LoVo (cell line): ENCODE data around the gene GPX1.
"Not testable (repeated sequence)": the region's sequence is repeated elsewhere in the genome, so short reads cannot be mapped to it uniquely, and the experiment has no call there.

Experiments used
- DNase-seq: peaks from one replicate; pipeline ENCODE4 v3.0.0-alpha.2; 2016; ENCODE audit warnings: low spot score

GPX1 gene

DNA sequence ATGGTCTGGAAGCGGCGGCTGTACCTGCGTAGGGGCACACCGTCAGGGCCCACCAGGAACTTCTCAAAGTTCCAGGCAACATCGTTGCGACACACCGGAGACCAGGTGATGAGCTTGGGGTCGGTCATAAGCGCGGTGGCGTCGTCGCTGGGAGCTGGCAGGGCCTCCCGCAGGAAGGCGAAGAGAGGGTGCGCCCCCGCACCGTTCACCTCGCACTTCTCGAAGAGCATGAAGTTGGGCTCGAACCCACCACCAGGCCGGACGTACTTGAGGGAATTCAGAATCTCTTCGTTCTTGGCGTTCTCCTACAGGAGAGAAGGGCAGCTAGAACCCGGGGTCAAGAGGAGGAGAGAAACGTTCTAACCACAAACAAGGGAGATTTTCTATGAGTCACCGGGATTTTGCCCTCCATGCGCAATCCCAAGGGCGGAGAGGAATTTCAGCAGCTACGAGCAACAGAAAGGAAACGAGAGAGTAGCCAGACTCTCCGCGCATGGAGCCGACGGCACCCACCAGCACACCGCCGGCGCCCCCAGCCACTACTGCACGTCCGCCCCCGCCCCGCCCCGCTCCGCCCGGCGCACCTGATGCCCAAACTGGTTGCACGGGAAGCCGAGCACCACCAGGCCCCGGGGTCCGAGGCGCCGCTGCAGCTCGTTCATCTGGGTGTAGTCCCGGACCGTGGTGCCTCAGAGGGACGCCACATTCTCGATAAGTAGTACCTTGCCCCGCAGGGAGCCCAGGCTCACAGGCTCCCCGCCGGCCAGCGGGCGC lies 523 bp downstream of the GPX1 start:
- peak; percentile 49 for DNase-seq

DNA sequence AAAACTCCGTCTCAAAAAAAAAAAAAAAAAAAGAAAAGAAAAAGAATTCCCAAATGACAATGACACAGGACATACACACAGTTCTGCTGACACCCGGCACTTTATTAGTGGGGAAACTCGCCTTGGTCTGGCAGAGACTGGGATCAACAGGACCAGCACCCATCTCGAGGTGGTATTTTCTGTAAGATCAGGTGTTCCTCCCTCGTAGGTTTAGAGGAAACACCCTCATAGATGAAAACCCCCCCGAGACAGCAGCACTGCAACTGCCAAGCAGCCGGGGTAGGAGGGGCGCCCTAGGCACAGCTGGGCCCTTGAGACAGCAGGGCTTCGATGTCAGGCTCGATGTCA lies 1.1 kb downstream of the GPX1 start:
- DNase-seq, result not testable (repeated sequence)

DNA sequence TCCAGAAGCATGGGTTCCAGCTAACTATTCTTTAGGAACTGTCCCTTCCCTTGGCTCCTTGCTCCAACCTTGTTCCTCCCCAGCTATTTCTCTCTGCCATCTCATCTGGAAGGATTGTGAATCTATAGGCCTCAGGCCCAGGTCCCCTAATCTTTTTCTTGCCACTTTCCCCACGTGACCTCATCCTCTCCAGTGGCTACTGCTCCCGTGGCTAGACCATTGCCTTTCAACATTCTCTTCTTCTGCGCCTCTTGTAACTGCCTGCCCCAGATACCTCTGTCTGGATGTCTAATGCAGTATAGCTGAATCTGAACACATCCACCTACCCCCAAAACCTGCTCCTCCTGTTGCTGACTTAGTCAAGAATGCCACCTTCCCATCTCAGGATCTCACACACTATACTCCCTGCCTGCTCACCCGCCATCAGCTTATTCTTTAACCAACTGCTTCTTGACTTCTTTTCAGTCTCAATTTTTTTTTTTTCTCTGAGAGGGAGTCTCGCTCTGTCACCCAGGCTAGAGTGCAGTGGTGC lies 5.2 kb downstream of the GPX1 start:
- DNase-seq, result no peak

DNA sequence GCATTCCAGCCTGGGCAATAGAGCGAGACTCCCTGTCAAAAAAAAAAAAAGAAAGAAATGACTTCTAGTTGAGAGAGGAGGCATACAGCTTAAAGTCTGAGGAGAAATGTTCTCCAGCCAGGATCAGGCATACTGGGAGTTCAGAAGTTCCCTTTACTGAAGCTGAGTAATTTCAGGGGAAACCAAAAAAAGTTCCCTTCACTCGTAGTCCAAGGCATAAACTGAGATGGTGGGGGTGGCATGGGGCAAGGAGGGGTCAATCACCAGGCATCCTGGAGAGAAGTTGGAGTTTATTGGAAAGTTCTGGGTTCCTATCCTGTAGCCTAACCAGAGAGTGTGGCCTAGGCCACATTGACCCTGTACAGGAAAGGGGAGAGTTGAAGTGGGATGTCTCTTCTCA lies 5.9 kb downstream of the GPX1 start:
- no peak for DNase-seq

DNA sequence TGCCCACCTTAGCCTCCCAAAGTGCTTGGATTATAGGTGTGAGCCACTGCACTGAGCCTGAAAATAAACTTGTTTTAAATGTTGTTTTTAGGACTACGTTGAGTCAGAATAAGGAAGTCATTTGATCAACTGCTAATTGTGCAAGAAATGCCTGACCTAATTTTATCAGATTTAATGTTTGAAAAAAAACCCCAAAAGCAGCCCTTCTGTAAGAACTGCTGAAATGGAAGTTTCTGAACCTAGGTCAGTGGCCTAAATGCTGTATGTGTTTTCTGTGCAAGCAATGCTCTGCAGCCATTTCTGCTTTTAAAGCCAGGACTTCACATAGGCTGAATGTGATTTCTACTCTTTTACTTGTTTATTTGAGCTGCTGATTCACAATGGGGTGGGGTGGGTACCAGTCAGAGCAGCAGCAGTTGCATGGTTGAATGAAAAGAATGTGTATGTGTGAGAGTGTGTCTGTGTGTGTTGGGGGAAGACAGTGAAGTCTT lies 6.6 kb downstream of the GPX1 start:
- peak; percentile 20 for DNase-seq

DNA sequence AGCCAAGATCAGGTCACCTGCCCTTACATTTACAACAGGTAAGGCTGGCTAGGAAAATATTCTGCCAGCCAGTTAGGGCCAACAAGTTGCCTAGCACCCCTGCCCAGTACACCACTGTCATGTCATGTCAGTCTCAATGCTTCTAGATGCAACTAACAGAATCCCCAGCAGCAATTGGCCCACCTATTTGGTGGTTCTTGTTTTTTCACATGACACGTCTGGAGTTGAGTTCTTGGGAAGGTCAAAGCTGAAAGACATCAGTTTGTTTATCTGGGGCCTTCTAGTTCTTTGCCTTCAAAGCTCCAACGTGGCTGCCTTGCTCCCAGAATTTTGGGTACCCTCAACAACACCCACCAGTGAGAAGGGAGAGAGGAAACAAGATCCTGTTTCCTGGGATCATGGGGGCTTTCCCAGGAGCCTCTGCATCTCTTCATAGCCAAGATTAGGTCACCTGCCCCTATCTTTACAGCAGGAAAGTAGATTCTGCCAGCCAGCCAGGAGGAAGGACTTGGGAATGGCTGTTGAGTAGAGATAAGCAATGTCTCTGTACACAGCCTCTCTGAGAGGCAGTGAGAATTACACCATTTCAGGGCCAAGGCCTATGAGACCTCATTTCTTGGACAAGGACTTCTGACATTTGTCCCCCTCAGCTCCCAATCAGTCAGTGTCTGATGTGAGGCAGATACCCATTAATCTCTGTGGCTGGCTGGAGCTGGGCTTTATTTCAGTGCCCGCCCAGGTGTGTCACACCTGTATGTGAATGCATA lies 8.6 kb downstream of the GPX1 start:
- no peak for DNase-seq

DNA sequence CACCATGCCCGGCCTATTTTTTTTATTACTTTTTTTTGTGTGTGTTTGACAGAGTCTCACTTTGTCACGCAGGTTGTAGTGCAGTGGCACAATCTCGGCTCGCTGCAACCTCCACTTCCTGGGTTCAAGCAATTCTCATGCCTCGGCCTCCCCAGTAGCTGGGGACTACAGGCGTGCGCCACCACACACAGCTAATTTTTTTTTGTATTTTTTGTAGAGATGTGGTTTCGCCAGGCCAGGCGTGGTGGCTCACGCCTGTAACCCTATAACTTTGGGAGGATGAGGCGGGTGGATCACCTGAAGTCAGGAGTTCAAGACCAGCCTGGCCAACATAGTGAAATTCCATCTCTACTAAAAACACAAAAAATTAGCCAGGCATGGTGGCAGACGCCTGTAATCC lies 9.8 kb downstream of the GPX1 start:
- not testable (repeated sequence) for DNase-seq

DNA sequence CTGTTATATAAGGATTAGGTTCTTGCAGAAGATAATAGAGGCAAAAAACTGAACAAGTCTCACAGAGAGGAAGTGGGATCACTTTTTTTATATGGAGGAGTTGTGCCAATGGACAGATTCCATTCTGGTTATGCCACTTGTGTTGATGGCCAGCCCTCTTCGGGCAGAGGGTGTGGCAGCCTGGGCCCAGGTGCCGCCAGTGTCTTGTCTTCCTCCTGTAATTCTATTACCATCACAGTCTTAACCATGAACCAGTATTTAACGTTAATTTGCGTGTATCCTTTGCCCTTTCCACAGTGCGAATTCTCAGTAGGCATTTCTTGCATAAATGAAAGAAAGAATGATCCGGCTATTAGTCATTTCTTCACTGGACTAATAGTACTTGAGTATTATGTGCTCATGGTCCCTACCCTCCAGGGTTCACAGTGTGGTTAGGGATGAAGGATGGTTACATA lies 11.3 kb downstream of the GPX1 start:
- peak; percentile 34 for DNase-seq

DNA sequence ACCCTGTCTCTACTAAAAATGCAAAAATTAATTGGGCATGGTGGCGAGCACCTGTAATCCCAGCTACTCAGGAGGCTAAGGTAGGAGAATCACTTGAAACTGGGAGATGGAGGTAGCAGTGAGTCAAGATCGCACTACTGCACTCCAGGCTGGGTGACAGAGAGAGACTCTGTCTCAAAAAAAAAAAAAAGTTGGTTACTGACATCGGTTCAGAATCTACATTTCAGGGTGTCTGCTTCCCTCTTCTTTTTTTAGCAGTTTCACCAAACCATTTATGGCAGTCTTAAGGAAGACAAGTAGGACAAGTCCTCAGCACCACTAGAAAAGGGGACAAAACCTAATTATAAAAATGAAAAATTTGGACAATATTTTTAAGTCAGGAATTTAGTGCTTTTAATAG lies 15.0 kb downstream of the GPX1 start:
- no peak for DNase-seq

DNA sequence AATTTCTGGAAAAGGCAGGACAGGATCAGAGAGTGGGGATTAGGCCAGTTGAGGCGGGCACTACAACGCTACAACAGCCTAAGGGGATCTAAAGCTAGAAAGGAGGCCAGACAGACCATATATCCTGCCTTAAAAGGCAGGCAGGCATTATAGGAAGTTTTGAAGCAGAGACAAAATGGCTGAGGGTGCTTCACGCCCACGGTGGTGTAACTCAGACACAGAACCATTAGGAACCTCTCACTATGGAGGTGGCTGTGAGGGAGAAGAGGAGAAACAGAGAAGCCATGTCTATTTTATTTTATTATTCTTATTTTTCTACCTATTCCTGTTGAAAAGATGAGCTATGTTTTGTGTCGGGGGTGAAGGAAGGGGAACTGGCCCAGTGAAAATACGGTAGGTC lies 16.2 kb downstream of the GPX1 start:
- no peak for DNase-seq

DNA sequence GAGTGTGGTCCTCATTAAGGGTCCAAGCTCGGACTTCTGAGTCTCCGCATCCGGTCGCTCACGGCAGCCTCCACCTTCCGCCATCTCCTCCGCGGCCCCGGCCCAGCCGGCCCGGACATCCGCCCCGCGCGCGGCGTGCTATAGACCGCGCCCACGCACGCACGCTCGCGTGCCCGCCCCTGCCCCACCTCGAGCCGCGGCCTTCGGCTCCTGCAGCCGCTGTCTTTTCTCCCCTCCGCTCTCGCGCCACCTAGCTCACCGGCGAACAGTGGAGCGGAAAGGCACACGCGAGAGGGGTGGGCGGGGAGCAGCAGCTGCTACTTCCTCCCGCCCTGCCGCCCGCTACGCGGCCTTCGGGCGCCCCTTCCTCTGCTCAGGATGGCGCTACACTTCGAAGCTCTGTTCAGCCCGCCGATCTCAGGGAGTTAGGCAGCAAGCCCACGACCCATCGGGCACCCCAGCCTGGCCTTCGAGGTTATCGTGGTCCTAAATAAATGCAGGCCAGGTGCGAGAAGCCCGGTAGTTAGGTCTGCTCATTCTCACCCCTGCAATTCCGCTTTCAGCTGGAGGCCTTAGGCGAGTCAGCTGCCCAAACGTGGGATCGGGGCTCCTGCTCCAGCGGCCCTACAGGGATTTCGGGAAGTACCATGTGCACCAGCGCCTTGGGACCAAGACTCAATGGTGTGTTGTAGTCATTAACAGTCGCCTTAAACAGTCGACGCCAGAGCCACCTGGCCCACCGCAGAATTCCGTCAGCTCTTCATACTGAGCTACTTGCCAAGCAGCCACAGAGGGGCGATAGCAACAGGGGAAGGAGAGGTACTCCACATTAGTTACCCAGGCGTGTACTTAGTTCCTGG lies 18.0 kb downstream of the GPX1 start, which contains the start of gene USP4:
Gene USP4, minus strand, starts transcription at position 113 of the 860 bp plus-strand sequence. Its CDS starts 29 bp downstream, at position 84.
- DNase-seq, result peak; percentile 90

DNA sequence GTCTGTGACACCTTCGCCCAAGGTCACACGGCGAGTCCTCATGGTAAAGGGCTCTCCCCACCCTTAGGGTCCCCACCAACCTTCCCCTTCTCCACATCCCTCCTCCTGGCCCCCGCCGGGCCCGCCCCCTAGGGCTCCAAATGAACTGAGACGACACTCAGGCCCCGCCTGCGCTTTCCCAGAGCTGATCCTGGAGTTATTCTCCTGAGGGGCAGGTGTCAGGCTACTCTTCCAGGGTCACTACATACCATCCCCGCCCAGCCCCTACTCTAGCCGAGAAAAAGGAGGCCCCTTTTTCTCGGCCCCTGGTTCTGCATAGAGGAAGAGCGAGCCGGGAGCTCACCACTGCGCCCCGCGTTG lies 18.6 kb downstream of the GPX1 start:
- DNase-seq, result no peak

DNA sequence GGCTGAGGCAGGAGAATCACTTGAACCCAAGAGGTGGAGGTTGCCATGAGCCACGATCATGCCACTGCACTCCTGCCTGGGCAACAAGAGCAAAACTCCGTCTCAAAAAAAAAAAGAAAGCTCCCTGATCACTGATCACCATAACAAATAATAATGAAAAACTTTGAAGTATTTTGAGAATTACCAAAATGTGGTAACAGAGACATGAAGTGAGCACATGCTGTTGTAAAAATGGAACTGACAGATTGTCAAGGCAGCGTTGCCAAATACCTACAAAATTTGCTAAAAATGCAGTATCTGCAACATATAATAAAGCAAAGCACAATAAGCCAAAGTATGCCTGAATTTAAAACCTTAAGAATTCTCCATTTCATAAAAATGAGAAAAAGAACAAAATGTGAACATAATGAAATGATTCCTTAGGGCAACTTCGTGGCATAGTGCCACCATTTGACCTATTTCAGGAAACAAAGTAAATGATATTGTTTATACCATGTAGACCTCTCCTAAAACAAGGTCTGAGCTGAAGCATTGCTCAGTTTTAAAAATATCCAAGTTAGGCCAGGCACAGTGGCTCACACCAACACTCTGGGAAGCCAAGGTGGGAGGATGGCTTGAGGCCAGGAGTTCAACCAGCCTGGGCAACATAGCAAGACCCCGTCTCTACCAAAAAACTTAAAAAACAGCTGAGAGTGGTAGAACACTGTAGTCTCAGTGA lies 24.1 kb downstream of the GPX1 start:
- no peak for DNase-seq

DNA sequence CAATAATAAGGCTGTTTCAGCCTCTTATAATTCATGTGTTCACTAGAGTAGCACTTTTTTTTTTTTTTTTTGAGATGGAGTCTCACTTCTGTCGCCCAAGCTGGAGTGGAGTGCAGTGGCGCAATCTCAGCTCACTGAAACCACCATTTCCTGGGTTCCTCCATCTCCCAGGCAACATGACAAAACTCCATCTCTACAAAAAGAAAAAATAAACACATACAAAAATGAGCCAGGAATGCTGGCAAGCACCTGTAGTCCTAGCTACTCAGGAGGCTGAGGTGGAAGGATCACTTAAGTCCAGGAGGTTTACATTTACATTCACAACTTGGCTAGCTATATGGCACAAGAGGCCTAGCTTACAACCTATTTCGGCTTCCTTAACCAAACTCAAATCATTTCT lies 25.1 kb downstream of the GPX1 start:
- DNase-seq, result no peak

DNA sequence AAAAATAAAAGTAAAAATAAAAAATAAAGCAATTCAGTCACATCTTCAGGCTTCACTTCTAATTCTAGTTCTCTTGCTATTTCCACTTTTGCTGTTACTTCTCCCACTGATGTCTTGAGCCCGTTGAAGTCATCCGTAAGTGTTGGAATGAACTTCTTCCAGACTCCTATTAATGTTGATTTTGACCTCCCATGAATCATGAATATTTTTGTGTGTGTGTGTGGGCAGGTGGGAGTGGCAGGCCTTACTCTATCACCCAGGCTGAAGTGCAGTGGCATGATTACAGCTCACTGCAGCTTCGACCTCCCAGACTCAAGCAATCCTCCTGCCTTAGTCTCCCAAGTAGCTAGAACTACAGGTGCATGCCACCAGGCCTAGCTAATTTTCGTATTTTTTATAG lies 29.0 kb downstream of the GPX1 start:
- DNase-seq, result no peak

DNA sequence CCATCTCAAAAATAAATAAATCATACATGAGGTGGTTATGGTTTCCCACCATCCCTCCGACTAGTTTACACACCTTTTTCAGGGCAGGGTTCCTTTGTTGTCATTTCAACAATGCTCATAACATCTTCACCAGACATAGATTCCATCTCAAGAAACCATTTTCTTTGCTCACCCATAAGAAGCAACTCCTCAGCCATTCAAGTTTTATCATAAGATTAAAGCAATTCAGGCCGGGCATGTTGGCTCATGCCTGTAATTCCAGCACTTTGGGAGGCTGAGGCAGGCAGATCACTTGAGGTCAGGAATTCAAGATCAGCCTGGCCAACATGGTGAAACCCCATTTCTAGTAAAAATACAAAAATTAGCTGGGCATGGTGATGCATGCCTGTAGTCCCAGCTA lies 29.8 kb downstream of the GPX1 start:
- DNase-seq, result not testable (repeated sequence)

DNA sequence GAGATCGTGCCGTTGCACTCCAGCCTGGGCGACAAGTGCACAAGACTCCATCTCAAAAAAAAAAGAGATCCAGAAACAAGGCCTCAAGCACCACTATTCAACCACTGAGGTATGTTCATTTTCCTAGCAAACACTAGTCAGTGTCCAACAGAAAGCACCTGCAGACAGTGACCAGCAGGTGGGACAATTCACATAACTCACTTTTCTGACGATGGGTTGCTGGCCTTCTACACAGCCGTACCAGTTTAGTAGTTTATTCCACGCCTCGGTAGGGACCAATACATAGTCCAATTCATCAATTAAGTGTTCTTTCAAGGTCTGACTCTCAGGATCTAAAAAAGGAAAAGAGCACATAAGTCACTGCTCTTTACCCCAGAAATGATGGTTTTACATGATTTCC lies 30.7 kb downstream of the GPX1 start:
- DNase-seq, result no peak

DNA sequence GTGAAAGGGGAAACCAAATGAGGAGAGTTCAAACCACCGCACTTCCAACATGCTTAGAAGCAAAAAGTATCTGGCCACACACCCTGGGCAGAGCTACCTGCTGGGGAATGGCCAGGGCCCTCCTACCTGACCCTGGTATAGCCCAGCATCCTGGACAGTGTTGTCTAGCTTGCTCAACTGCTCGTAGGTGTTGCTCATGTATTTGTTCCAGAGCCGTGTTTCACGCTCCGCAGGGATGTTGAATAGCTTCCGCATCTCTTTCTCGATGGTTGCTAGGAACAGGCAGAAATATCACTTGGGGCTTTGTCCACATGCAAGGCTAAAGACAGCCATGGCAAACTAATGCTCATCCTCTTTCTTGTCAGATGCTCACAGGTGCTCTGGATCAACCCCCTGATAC lies 33.4 kb downstream of the GPX1 start:
- DNase-seq, result no peak

DNA sequence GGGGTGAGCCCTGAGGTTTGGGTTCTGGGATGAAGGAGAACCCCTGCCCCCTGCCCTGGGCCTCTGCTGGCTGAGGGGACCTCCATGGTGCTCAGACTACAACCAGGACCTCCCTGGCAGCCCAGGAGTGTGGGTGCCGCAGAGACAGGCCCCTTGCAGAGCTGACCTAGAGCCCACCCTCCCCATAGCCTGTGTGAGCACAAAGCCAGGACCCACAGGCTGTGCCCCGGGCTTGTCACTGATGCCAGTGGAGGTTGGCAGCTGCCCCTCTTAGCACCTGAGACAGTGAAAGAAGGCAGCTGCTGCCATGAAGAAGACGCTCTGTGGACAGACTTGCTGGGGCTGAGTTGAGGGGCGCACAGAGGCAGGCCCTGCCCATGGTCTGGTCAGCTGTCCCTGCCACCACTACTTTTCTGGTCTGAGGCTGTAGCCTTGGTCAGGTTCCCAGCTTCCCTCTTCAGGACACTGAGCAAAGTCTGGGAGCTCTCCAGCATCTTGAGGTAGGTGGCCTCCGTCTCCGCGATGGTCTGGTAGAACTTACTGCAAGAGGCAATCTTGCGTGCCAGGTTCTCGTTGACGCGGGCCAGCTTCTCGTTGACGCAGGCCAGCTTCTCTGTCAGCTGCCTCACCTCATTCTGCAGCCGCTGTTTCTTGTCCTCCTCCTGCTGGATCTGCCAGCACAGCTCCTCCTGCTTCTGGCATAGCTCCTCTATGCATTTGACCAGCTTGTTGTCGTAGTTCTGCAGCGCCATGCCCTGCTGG lies 41.3 kb downstream of the GPX1 start:
- DNase-seq, result no peak

DNA sequence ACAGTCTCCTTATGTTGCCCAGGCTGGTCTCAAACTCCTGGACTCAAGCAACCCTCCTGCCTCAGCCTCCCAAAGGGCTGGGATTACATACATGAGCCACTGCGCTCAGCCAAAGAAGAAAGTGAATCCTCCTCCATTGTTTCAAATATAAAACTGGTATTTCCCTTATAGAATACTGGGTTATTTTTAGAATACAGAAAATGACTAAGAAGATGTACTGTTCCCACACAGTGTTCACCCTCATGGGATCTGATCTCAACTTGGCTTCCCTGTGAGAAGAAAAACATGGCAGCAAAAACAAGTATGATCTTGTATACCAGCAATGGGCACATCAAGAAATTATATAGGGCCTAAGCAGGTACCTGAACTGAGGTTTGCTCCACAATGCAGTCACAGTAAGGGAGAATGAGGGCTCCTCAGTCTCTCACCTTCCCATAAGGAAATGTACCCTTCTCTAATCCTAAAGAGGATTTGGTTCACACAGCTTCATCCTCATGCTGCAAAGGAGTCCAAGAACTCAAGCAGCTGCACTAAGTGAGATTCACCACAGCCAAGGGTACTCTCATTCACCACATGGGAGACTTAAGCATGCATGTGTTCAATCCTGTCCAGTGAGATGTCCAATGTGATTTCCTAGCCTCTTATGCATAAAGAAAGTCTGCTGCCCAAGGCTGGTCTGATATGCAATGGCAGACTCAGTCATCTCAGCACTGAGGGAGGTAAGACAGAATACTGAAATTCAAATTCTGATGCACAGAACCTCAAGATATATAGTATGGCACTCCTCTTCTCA lies 44.1 kb downstream of the GPX1 start:
- no peak for DNase-seq
